Activated T-cell treated with anti-CD3 and anti-CD28 coated beads, Interleukin-2, amount 50 U/mL, for 24 hours (primary cell): ENCODE data around the gene YPEL3.

ENCODE experiments used
- DNase-seq: peaks from one replicate; pipeline ENCODE4 v3.0.0-alpha.2; 2020
- H3K27ac Mint-ChIP-seq: 2 replicates; pipeline ENCODE4 v1.8.0; 2020; ENCODE audit warnings: mild to moderate bottlenecking, mixed read lengths
- H3K27me3 Mint-ChIP-seq: 2 replicates; pipeline ENCODE4 v1.8.0; 2020; ENCODE audit warnings: mixed read lengths
- H3K36me3 Mint-ChIP-seq: 2 replicates; pipeline ENCODE4 v1.8.0; 2020; ENCODE audit warnings: low read depth, mixed read lengths
- H3K4me1 Mint-ChIP-seq: 2 replicates; pipeline ENCODE4 v1.8.0; 2020; ENCODE audit warnings: low read depth, mixed read lengths
- H3K4me3 Mint-ChIP-seq: 2 replicates; pipeline ENCODE4 v1.8.0; 2020; ENCODE audit warnings: mild to moderate bottlenecking, moderate library complexity, mixed read lengths
- H3K9me3 Mint-ChIP-seq: 2 replicates; pipeline ENCODE4 v1.8.0; 2020; ENCODE audit warnings: mixed read lengths

The YPEL3 gene

GRCh38 chr16:30088832-30089624, 7.0 kb downstream of the YPEL3 start:
- Mint-ChIP-seq H3K4me3 (no peak overlapping the region), H3K27me3 (no peaks in the 10 kb centered on the region), H3K9me3 (no peaks in the 10 kb centered on the region), H3K36me3 (peaks cover 39% of the 10 kb centered on the region), H3K4me1 (peaks cover 45% of the 10 kb centered on the region), H3K27ac (peak overlapping the region; percentile 88)
- no peak for DNase-seq

DNA sequence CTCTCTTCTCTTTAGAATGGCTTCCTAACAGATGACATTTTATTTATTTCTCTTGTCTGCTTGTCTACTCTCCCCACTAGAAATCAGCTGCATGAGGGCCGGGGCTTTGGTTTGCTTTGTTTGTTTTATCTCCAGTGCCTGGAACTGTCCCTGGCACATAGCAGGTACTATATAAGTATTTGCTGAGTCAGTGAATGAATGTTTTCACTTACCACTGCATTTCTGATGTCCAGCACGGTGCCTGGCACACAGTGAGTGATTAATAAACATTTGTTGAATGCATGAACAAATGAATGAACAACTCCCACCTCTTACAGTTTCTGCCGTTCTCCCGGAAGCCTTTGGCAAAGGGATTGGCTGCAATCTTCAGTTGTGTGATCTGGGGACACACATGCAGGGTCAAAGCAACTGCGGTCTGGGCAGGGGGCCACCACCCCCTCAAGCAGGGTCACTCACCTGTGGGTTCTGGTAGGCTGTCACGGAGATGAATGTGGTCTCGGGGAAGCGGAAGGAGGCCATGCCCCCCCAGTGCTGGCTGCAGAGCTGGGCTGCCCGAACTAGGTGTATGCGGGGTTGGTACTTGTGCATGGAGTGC, 7.7 kb downstream of the YPEL3 start:
- Mint-ChIP-seq H3K9me3 (no peaks in the 10 kb centered on the region), H3K36me3 (peaks cover 42% of the 10 kb centered on the region), H3K4me1 (peaks cover 42% of the 10 kb centered on the region), H3K27me3 (no peaks in the 10 kb centered on the region), H3K27ac (peak overlapping the region; percentile 69), H3K4me3 (no peak overlapping the region)
- DNase-seq = no peak

- peak overlapping the region; percentile 41 for H3K27ac Mint-ChIP-seq
These were observed 8.7 kb downstream of the YPEL3 start for GRCh38 chr16:30087181-30087898.

GRCh38 chr16:30086291-30087140, 9.5 kb downstream of the YPEL3 start:
- Mint-ChIP-seq H3K36me3 (peaks cover 56% of the 10 kb centered on the region), H3K27ac (peak overlapping the region; percentile 41), H3K27me3 (no peaks in the 10 kb centered on the region), H3K4me3 (no peak overlapping the region), H3K4me1 (peaks cover 26% of the 10 kb centered on the region), H3K9me3 (no peaks in the 10 kb centered on the region)
- no peak for DNase-seq

More at GRCh38 chr16:30087181-30087898, 8.7 kb downstream of the YPEL3 start:
- Mint-ChIP-seq H3K4me1 (peaks cover 34% of the 10 kb centered on the region), H3K36me3 (peaks cover 52% of the 10 kb centered on the region), H3K27me3 (no peaks in the 10 kb centered on the region), H3K4me3 (no peak overlapping the region), H3K9me3 (no peaks in the 10 kb centered on the region)
- DNase-seq = no peak

- no peak overlapping the region for H3K4me3 Mint-ChIP-seq
- peaks cover 24% of the 10 kb centered on the region for H3K4me1 Mint-ChIP-seq
- no peak for DNase-seq
- H3K27ac Mint-ChIP-seq = no peak overlapping the region
- peaks cover 63% of the 10 kb centered on the region for H3K36me3 Mint-ChIP-seq
- no peaks in the 10 kb centered on the region for H3K9me3 Mint-ChIP-seq
- H3K27me3 Mint-ChIP-seq = no peaks in the 10 kb centered on the region
These were observed 10.2 kb downstream of the YPEL3 start for GRCh38 chr16:30085820-30086219.

- Mint-ChIP-seq H3K36me3 (peaks cover 68% of the 10 kb centered on the region), H3K27me3 (no peaks in the 10 kb centered on the region), H3K4me3 (no peak overlapping the region), H3K9me3 (no peaks in the 10 kb centered on the region), H3K27ac (no peak overlapping the region), H3K4me1 (peaks cover 20% of the 10 kb centered on the region)
- no peak for DNase-seq
These were observed 10.8 kb downstream of the YPEL3 start for GRCh38 chr16:30085247-30085646.

- Mint-ChIP-seq H3K36me3 (peaks cover 73% of the 10 kb centered on the region), H3K4me3 (no peak overlapping the region), H3K27ac (peak overlapping the region; percentile 40), H3K9me3 (no peaks in the 10 kb centered on the region), H3K4me1 (peaks cover 16% of the 10 kb centered on the region), H3K27me3 (no peaks in the 10 kb centered on the region)
- DNase-seq = no peak
These were observed 11.2 kb downstream of the YPEL3 start for GRCh38 chr16:30084816-30085159.

DNA sequence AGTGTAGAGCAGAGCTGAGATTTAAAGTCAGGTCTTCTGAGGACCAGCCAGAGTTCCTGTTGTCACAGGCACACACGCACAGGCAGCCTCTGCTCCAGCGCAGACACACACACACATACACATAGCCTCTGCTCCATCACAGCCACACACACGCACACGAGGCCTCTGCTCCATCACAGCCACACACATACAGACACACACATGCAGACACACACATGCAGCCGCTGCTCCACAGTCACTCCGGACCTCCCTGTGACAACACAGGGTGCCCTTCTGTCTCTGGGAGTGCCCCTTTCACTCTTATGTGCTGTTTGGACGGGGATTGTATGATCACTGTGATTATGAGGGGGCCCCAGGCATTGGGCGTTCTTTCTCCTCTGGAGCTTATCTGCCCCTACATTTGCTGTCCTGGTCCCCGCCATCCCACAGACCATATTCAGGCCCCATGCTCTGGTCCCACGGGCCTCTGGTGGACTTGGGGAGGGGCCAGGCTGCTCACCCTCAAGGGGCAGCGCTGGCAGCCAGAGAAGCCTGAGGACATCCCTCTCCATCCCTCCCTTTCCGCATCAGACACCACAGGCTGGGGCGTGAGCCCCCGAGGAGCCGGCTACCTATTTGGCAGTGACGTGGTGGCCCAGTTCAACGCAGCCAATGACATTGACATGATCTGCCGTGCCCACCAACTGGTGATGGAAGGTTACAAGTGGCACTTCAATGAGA, 11.8 kb downstream of the YPEL3 start:
- H3K27ac Mint-ChIP-seq = peak overlapping the region; percentile 80
- H3K4me3 Mint-ChIP-seq = no peak overlapping the region
- no peaks in the 10 kb centered on the region for H3K9me3 Mint-ChIP-seq
- peaks cover 78% of the 10 kb centered on the region for H3K36me3 Mint-ChIP-seq
- H3K4me1 Mint-ChIP-seq = peaks cover 16% of the 10 kb centered on the region
- DNase-seq = no peak
- H3K27me3 Mint-ChIP-seq = no peaks in the 10 kb centered on the region

DNA sequence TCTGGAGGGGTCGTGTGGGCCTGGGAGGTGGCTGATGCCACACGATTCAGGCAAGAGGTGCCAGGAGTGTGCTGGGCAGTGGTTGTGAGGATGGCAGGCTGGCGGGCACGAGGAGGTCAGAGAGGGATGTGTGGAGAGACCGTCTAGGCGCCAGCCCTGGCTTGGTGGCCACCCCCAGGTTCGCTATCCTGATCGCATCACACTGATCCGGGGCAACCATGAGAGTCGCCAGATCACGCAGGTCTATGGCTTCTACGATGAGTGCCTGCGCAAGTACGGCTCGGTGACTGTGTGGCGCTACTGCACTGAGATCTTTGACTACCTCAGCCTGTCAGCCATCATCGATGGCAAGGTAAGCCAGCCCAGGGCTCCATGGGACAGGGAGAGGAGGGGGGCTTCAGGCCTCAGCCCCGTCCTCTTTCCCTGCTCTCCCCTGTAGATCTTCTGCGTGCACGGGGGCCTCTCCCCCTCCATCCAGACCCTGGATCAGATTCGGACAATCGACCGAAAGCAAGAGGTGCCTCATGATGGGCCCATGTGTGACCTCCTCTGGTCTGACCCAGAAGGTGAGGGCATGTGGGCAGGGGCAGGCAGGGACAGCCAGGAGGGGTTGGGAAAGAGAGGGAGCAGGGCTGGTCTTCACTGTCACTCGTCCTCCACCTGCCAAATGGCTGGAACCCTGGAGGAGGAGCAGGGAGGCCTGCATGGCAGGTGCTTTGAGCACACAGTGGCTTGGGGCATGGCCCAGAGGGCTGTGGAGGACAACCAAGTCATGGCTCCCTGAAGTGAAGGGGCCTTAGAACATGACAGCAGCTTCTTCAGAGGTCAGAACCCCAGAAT, 12.6 kb downstream of the YPEL3 start:
- Mint-ChIP-seq H3K9me3 (no peaks in the 10 kb centered on the region), H3K27me3 (no peaks in the 10 kb centered on the region), H3K4me3 (no peak overlapping the region), H3K4me1 (peaks cover 15% of the 10 kb centered on the region), H3K27ac (peak overlapping the region; percentile 80), H3K36me3 (peaks cover 87% of the 10 kb centered on the region)
- no peak for DNase-seq

DNA sequence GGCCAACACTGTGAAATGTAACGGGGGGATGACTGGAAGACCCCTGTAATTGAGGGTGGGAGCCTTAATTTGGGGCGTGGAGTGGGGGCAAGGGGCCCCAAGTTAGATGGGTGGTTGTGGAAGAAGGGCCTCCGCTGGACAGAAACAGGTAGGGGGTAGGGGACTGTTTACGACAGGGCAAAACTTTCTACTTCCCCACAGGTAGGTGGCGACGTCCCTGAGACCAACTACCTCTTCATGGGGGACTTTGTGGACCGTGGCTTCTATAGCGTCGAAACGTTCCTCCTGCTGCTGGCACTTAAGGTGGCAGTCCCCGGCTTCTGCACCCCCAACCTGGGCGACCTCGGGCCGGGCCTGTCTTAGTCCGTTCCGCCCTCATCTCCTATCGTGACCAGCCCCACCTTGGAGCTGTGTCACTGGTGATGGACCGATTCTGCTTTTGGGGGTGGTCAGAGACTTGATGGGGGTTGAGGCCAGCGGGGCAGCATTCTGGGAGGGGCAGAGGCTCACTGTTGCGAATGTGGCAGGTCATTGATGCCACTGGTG, 13.4 kb downstream of the YPEL3 start:
- Mint-ChIP-seq H3K4me1 (peaks cover 22% of the 10 kb centered on the region), H3K9me3 (no peaks in the 10 kb centered on the region), H3K27ac (peak overlapping the region; percentile 53), H3K36me3 (peaks cover 92% of the 10 kb centered on the region), H3K27me3 (no peaks in the 10 kb centered on the region), H3K4me3 (no peak overlapping the region)
- DNase-seq = no peak

GRCh38 chr16:30079480-30079879, 16.5 kb downstream of the YPEL3 start:
- Mint-ChIP-seq H3K36me3 (peaks cover 94% of the 10 kb centered on the region), H3K4me1 (peaks cover 44% of the 10 kb centered on the region), H3K4me3 (no peak overlapping the region), H3K9me3 (no peaks in the 10 kb centered on the region), H3K27ac (peak overlapping the region; percentile 47), H3K27me3 (no peaks in the 10 kb centered on the region)
- DNase-seq = no peak

DNA sequence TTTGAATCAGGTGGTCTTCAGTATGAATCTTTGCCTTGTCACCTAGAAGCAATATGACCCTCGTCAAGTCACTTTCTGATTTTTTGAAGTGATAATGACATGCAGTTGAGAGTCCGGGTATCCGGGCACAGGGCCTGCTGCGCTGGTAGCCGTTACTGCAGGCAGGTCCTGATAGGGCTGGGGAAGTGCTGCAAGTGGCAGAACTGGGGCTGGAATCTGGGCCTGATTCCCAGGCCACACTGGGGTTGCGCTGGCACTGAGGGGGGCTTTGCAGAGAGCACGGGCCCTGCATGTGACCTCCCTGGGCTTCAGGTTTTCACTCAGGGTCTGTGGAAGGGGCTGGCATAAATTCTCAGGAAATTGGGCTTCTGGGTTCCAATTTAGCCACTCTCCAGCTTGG, 17.3 kb downstream of the YPEL3 start:
- H3K27ac Mint-ChIP-seq = peak overlapping the region; percentile 97

GRCh38 chr16:30077656-30078055, 18.4 kb downstream of the YPEL3 start:
- Mint-ChIP-seq H3K4me3 (peak overlapping the region; percentile 89), H3K9me3 (no peaks in the 10 kb centered on the region), H3K27me3 (no peaks in the 10 kb centered on the region), H3K4me1 (peaks cover 44% of the 10 kb centered on the region), H3K36me3 (peaks cover 85% of the 10 kb centered on the region), H3K27ac (peak overlapping the region; percentile 97)
- no peak for DNase-seq

More for the DNA sequence above, 17.3 kb downstream of the YPEL3 start:
- no peak for DNase-seq
- Mint-ChIP-seq H3K9me3 (no peaks in the 10 kb centered on the region), H3K27me3 (no peaks in the 10 kb centered on the region), H3K4me3 (no peak overlapping the region), H3K4me1 (peaks cover 43% of the 10 kb centered on the region), H3K36me3 (peaks cover 90% of the 10 kb centered on the region)
